ENCODE data around the gene PSKH1.

The PSKH1 gene

DNA sequence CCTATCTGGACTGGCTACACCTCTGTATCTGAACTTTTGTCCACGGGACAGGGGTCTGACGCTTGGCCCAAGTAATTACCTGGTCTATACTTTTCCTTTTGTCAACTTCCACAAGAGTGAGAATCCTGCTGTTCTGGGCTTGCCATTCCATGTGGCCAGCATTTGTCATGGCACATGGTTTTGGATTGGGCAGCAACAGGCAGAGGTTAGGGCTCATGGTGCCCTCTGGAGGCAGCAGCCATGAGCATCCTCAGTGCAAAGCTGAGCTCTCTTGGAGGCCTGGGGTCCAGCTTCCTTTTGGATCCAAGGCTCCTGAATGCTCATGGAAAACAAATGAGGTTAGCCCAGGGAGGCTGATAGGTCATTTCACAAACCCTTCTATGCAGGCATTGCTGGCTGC is 27.7 kb upstream of the PSKH1 start:
- no peak for DNase-seq (ENCODE audit: low spot score)

DNA sequence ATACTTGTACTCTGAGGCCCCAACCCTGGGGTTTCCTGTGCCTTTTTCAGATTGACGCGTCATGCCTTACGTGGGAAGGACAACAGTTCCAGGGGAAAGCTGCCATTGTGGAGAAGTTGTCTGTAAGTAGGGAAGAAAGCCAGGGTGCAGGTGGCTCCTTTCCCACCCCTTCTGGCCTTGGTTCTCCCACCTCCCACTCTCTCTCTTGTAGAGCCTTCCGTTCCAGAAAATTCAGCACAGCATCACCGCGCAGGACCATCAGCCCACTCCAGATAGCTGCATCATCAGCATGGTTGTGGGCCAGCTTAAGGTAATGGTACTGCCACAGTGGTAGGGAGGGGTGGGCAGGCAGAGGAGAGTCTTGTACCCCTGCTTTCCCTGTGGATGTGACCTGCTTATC is 24.8 kb upstream of the PSKH1 start:
- DNase-seq (ENCODE audit: low spot score) = no peak

DNA sequence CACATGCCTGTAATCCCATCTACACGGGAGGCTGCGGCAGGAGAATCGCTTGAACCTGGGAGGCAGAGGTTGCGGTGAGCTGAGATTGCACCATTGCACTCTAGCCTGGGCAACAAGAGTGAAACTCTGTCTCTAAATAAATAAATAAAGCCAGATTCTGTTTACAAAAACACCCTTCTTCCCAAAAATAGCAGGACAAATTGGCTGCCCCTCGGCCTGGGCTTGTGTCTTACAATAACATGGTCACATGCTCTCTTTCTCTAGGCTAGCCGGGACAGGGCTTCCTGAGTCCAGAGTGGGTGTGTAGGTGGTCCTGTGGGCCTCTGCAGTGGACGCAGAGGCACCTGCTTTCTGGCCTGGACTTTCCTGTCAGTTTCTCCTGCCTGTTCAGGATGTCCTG is 23.4 kb upstream of the PSKH1 start:
- no peak for DNase-seq (ENCODE audit: low spot score)

DNA sequence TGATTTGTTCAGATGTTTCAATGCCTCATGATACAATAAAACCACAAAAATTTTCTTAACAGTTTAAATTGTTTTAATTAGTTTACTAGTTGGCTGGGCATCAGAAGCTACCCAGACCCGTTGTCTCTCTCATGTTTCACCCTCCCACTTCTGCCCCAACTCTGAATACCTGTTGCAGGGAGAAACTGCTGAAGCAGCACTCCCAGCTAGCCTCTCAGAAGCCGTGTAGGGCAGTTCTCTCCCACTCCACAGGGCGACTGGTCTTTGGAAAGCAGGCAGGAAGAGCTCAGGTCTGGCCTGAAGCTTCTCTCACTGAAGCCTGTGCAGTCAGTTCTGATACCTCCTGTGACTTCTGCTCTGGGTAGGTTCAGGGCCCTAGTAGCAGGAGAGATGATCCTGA is 21.8 kb upstream of the PSKH1 start:
- DNase-seq (ENCODE audit: low spot score) = no peak

DNA sequence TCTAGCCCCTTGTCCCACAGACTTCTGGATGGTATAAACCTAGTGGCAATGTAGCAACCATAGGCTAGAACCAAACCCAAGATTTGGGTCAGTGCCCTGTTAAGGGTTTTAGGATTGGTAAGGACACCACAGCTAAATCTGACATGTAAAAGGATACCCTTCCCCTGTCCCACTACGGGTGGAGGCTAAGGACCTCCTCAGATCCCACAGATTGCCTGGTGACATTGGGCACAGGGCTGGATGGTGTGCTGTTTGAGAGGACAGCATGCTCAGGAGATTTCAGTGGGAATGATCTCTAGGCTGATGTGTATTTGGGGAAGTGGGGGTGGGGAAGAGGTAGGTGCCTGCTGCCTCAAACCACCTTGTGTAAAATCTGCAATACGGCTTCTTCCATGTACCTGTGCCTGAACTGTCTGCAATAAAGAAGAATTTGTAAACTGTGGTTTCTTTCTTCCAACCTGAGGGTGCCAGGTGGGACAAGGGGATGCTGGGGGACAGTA is 20.9 kb upstream of the PSKH1 start:
- no peak for DNase-seq (ENCODE audit: low spot score)

DNA sequence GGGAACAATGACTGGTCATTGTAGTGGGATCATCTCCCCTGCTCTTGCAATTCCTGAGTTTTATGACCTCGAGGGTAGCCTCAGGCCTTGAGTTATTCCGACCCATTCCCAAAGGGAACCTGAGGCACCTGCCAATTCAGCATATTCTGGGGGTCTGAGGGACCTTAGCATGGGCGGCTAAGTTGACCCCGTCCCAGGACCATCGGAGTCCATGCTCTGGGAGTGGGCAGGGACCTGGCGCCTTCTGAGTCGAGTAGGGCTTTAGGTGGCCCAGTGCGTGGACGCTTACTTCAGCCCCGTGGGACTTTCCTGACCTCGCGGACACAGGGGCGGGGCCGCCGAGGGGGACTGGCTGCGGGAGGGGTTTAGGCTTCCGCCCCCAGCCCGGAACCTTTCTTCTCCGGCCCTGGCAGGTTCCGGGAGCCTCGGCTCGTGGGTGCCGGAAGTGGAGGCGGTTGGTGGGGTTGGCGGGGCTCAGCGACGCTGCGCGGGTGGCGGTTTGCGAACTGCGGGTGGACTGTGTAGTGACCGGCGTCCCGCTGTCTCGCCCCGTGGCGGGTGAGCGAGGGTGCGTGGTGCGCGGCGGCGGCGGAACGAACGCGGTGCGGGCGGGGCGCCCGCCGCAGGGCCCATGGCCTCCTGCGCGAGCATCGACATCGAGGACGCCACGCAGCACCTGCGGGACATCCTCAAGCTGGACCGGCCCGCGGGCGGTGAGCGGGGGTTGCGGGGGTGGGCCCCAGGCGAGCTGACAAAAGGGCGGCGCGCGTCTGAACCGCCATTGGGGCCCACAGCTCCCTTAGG is 20.2 kb upstream of the PSKH1 start, which contains the start of gene EDC4:
Gene EDC4 (plus strand): TSS at position 422 of the 804 bp plus-strand sequence. CDS start 210 bp downstream, at position 632.
- DNase-seq (ENCODE audit: low spot score) = peak; percentile 79

DNA sequence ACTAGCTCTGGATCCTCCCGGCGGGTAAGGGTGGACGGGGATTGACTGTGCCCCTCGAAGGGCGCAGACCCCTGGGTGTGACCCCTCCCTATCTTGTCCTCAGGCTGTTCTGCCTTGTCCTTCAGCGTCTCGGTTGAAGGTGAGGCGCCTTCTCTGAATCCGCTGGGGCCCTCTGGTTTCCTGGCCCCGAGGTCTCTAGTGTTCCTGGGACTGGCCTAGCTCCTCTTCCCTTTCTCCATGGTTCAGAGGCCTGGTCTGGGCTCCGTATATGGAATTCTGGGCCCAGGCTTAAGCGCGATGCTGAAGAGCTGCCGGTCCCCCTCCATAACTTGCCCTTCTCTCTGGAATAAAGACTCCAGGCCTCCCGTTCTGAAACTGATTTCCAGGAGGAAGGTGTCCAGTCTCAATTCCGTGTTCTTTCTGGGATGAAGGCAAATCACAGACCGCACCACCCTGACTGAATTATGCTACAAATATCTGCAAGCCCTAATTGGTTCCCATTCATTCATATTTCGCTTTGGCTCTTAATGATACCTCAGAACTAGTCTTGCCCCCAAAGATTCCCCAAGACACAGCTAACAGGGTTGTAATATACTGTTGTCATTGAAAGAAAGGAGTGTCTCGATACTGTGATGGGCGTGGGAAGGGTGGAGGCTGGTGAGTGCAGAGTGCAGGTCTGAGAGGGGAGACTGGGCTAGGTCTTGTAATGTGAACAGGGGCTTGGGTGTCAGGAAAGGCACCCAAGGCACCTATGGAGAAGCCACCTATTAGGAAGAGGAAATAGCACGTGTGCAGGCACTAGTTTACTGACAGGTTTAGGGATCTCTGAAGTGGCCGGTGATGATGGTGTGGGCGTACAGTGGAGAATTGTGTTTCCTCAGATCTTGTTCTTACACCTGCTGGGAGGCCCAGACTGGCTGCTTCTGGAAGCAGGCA is 19.4 kb upstream of the PSKH1 start:
- no peak for DNase-seq (ENCODE audit: low spot score)

DNA sequence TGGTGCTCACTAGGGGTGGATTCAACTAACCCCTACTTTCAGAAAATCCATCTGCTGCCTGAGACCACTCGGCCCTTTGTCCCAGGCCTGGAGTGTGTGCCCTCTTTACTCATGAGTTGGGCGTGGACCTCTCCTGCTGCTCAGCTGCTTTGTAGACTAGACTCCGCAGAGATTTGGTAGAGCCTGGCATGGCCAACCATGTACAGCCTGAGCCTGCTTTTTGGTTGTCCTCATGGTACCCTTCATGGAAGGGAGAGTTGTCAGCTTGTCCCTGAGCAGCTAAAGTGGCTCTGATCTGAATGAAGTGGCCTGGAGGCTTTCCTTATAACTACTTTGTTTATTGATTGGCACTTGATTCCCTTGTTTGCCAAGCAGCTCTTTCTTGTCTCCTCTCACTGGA is 18.7 kb upstream of the PSKH1 start:
- no peak for DNase-seq (ENCODE audit: low spot score)

DNA sequence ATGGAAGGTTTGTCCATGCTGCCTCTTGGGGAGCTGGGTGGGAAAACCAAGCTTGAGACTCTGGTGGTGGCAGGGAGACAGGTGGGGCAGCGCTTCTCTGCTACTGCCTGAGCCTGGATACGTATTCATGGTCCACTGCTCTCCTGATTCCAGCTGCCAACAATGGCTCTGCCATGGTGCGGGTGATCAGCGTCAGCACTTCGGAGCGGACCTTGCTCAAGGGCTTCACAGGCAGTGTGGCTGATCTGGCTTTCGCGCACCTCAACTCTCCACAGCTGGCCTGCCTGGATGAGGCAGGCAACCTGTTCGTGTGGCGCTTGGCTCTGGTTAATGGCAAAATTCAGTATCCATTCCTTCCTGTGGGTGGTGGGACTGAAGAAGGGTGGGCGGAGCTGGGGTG is 16.0 kb upstream of the PSKH1 start:
- DNase-seq (ENCODE audit: low spot score) = no peak

DNA sequence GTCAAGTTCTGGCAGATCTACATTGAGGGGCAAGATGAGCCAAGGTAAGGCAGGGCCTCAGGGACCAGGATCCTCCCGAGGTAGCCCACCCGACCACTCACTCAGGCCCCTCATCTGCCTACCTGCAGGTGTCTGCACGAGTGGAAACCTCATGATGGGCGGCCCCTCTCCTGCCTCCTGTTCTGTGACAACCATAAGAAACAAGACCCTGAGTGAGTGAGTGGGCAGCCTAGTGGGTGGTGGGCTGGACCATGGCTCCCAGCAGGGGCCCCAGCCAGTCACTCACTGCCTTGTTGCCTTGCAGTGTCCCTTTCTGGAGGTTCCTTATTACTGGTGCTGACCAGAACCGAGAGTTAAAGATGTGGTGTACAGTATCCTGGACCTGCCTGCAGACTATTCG is 14.8 kb upstream of the PSKH1 start:
- DNase-seq (ENCODE audit: low spot score) = no peak

DNA sequence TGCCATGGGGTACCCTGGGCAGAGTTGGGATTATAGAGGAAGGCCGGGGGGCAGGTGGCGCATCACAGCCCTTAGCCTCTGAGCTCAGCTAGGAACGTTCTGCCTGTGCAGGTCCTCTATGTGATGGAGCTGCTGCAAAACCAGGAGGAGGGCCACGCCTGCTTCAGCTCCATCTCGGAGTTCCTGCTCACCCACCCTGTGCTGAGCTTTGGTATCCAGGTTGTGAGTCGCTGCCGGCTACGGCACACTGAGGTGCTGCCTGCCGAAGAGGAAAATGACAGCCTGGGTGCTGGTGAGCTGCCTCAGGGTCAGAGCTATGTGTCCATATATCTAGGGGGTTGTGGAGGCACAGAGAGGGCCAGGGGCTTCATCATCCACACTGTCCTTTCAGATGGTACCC is 14.2 kb upstream of the PSKH1 start:
- no peak for DNase-seq (ENCODE audit: low spot score)

DNA sequence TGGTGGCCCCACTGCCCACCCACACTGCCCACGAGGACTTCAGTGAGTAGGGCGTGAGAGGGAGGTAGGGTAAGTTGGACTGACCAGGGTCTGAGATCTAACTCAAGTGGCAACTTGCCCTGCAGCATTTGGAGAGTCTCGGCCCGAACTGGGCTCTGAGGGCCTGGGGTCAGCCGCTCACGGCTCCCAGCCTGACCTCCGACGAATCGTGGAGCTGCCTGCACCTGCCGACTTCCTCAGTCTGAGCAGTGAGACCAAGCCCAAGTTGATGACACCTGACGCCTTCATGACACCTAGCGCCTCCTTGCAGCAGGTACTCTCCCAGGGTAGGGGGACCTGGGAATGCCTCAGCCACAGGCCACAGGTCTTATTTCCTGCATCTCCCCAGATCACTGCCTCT is 13.6 kb upstream of the PSKH1 start:
- no peak for DNase-seq (ENCODE audit: low spot score)

DNA sequence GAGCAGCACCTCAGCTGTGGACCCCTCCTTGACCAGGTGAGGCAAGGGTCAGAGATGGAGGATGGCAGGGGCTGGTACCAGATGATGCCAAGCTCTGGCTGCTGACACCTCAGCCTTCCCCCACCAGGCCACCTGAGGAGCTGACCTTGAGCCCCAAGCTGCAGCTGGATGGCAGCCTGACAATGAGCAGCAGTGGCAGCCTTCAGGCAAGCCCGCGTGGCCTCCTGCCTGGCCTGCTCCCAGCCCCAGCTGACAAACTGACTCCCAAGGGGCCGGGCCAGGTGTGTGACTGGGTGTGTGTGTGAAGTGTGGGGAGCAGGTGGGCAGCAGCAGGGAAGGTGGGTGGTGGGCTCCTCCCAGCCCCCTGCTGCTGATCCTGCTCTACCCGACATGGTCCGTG is 13.1 kb upstream of the PSKH1 start:
- no peak for DNase-seq (ENCODE audit: low spot score)

DNA sequence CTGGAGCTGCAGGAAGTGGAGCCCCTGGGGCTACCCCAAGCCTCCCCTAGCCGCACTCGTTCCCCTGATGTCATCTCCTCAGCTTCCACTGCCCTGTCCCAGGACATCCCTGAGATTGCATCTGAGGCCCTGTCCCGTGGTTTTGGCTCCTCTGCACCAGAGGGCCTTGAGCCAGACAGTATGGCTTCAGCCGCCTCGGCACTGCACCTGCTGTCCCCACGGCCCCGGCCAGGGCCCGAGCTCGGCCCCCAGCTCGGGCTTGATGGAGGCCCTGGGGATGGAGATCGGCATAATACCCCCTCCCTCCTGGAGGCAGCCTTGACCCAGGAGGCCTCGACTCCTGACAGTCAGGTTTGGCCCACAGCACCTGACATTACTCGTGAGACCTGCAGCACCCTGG is 12.5 kb upstream of the PSKH1 start:
- no peak for DNase-seq (ENCODE audit: low spot score)

DNA sequence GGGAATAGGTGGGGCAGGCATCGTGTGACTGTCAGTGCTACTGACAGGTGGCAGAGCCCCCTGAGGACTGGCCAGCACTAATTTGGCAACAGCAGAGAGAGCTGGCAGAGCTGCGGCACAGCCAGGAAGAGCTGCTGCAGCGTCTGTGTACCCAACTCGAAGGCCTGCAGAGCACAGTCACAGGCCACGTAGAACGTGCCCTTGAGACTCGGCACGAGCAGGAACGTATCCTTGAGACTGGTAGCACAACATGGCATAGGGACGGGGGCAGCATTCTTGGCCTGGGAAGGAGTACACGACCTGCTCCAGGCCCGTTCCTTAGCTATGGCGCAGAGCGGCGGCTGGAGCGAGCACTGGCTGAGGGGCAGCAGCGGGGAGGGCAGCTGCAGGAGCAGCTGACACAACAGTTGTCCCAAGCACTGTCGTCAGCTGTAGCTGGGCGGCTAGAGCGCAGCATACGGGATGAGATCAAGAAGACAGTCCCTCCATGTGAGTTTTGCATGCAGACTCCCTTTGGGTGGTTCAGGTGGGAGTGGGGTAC is 11.4 kb upstream of the PSKH1 start:
- DNase-seq (ENCODE audit: low spot score) = no peak

DNA sequence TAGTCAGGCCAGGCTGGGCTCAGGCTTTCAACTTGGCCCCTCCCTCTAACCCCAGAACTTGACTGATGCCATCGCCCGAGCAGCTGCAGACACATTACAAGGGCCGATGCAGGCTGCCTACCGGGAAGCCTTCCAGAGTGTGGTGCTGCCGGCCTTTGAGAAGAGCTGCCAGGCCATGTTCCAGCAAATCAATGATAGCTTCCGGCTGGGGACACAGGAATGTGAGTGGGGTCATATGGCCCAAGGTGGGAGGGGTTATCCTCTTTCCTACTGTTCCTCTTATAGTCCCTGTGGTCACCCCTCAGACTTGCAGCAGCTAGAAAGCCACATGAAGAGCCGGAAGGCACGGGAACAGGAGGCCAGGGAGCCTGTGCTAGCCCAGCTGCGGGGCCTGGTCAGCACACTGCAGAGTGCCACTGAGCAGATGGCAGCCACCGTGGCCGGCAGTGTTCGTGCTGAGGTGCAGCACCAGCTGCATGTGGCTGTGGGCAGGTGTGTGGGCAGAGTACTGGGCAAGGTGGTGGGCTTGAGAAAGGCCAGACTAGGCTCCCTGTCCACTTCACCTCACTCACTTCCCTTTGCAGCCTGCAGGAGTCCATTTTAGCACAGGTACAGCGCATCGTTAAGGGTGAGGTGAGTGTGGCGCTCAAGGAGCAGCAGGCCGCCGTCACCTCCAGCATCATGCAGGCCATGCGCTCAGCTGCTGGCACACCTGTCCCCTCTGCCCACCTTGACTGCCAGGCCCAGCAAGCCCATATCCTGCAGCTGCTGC is 10.5 kb upstream of the PSKH1 start:
- DNase-seq (ENCODE audit: low spot score) = no peak

DNA sequence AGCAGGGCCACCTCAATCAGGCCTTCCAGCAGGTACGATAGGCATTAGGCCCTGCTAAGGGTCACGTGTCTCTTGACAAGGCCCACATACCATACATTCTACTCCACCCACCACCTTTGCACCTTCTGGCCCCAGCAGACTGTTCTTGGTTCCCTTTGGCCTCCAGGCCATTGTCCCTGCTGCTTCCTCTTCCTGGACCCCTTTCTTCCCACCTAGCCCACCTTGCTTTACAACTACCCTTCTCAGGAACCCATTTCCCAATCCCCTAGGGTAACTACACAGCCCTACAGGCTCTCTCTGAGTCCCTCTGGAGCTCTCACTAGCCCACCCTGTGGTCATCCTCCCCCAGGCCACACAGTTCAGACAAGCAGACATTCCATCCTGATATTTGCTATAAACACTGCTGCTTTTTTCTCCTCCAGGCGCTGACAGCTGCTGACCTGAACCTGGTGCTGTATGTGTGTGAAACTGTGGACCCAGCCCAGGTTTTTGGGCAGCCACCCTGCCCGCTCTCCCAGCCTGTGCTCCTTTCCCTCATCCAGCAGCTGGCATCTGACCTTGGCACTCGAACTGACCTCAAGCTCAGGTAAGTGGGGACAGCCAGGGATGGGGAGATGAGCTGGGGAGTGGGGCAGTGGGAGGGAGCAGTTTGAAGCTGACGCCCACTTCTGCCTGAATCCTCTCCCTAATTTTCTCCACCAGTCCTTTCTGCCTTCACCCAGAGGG is 9.7 kb upstream of the PSKH1 start:
- no peak for DNase-seq (ENCODE audit: low spot score)

DNA sequence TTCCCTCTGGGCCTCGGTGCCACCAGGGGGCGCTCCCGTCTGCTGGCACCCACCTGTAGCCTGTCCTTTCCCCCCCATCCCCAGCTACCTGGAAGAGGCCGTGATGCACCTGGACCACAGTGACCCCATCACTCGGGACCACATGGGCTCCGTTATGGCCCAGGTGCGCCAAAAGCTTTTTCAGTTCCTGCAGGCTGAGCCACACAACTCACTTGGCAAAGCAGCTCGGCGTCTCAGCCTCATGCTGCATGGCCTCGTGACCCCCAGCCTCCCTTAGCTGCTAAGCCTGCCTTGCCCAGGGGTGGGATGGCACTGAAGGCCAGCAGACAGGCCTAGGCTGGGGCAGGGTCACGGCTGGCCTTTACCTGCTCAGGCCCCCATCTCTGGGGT is 9.2 kb upstream of the PSKH1 start:
- DNase-seq (ENCODE audit: low spot score) = peak; percentile 65

DNA sequence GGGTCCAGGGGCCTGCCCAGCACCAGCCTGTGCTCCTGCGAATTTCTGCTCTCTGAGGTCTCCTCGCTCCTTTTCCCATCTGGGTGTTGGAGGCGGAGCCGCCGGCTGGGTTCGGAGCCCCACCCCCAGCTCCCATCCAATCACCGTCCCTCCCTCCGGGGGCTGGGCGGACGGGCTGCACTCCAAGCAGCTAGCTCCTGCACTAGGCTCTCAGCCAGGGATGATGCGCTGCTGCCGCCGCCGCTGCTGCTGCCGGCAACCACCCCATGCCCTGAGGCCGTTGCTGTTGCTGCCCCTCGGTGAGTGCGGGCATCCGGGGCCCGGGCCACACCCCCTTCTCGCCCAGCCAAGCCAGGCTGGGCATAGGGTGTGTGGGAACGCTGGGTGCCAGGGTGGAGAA is 8.4 kb upstream of the PSKH1 start, which contains the start of gene NRN1L:
Gene NRN1L (plus strand): TSS at position 202 of the 400 bp plus-strand sequence. CDS start 19 bp downstream, at position 221.
- DNase-seq (ENCODE audit: low spot score) = no peak

DNA sequence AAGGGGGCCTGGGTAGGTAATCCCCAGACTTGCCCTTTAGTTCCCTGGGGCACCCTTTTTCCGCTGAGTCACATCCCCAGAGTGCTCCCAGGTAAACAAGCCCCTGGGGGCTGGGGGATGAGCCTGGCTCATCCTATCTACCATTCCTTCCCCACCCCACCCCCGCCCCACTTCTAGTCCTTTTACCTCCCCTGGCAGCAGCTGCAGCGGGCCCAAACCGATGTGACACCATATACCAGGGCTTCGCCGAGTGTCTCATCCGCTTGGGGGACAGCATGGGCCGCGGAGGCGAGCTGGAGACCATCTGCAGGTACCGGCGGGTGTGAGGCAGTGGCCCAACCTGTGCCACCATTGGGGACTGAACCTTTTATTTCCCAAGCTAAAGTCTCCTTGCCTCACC is 7.5 kb upstream of the PSKH1 start:
- no peak for DNase-seq (ENCODE audit: low spot score)

DNA sequence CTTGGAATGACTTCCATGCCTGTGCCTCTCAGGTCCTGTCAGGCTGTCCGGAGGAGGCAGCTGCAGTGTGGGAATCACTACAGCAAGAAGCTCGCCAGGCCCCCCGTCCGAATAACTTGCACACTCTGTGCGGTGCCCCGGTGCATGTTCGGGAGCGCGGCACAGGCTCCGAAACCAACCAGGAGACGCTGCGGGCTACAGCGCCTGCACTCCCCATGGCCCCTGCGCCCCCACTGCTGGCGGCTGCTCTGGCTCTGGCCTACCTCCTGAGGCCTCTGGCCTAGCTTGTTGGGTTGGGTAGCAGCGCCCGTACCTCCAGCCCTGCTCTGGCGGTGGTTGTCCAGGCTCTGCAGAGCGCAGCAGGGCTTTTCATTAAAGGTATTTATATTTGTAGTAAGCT is 7.1 kb upstream of the PSKH1 start:
- DNase-seq (ENCODE audit: low spot score) = no peak

All from CD4-positive, alpha-beta T cell treated with Interleukin-6 at 100 ng/mL for 8 hours (primary cell).